H1 (cell line): ENCODE data around the gene MYPOP. TPM values are rescaled to one million over a fixed set of nuclear protein-coding genes. Genes with fewer than 3 reads are reported as not detected.
A peak's percentile ranks its signal among the peaks of the same experiment; 100 is the strongest.

Experiments used
- CTCF ChIA-PET: fragments of 300-600 bp; sonication (Branson Sonifier 250); formaldehyde crosslinking; loops from one replicate; lab custom pipeline; 2021; ENCODE audit not compliant: partially characterized antibody; lab: Charles Lee
- POLR2A ChIA-PET: fragments of 300-600 bp; sonication (Branson Sonifier 250); formaldehyde crosslinking; loops from one replicate; lab custom pipeline; 2021; ENCODE audit warnings: inconsistent platforms; ENCODE audit not compliant: partially characterized antibody; lab: Charles Lee
- DNase-seq, 2 experiments: peaks; one replicate each; pipeline versions ENCODE4 v3.0.0 to v3.0.0-alpha.2; 2010 to 2022; ENCODE audit warnings: low spot score in 2 of 2, low read depth in 1 of 2, mixed read lengths in 1 of 2
- FAIRE-seq: peaks from 2 replicates; lab custom pipeline; 2011; peaks lifted over from hg19 to GRCh38; lab: Jason Lieb, UNC
- H2AFZ ChIP-seq: 2 replicates; pipeline ENCODE4 v1.8.1; 2012; ENCODE audit warnings: low read length, inconsistent platforms
- H2AK5ac ChIP-seq: 2 replicates; pipeline ENCODE4 v1.6.1; 2013; ENCODE audit warnings: low read depth, low read length
- H2BK120ac ChIP-seq: replicated peaks from 2 replicates; pipeline ENCODE3; 2013; ENCODE audit warnings: low read depth, low read length, inconsistent platforms
- H2BK12ac ChIP-seq: 2 replicates; pipeline ENCODE4 v1.6.1; 2013; ENCODE audit warnings: low read depth, low read length
- H2BK15ac ChIP-seq: 2 replicates; pipeline ENCODE4 v1.6.1; 2013; ENCODE audit warnings: low read length
- H2BK20ac ChIP-seq: 2 replicates; pipeline ENCODE4 v1.6.1; 2013; ENCODE audit warnings: low read length
- H2BK5ac ChIP-seq: 2 replicates; pipeline ENCODE4 v1.6.1; 2013; ENCODE audit warnings: low read depth, low read length
- H3K14ac ChIP-seq: 2 replicates; pipeline ENCODE4 v1.6.1; 2013; ENCODE audit warnings: inconsistent platforms; ENCODE audit not compliant: insufficient read length
- H3K18ac ChIP-seq: 2 replicates; pipeline ENCODE4 v1.6.1; 2013; ENCODE audit warnings: low read length; ENCODE audit errors: extremely low read depth
- H3K23ac ChIP-seq: 2 replicates; pipeline ENCODE4 v1.6.1; 2013; ENCODE audit warnings: inconsistent platforms; ENCODE audit not compliant: insufficient read length
- H3K23me2 ChIP-seq: 2 replicates; pipeline ENCODE4 v1.6.1; 2013; ENCODE audit warnings: low read depth, low read length
- H3K27ac ChIP-seq: 2 replicates; pipeline ENCODE4 v1.6.1; 2011; ENCODE audit warnings: low read depth, low read length, inconsistent platforms
- H3K27me3 ChIP-seq, 4 experiments: replicated peaks in 1 of 4; 1 replicate in 1 of 4; 2 replicates in 3 of 4; pipeline versions ENCODE4 v1.6.1 to v1.8.1; 2011 to 2013; ENCODE audit warnings: low read length in 3 of 4, mild to moderate bottlenecking in 3 of 4, inconsistent platforms in 2 of 4, mixed read lengths in 2 of 4, moderate library complexity in 1 of 4; ENCODE audit not compliant: control insufficient read depth in 3 of 4, insufficient read depth in 3 of 4; ENCODE audit errors: extremely low read depth in 1 of 4
- H3K36me3 ChIP-seq, 4 experiments: 2 replicates each; pipeline versions ENCODE4 v1.6.1 to v1.8.1; 2011 to 2013; ENCODE audit warnings: mild to moderate bottlenecking in 4 of 4, low read length in 3 of 4, moderate library complexity in 2 of 4, control low read depth in 1 of 4, inconsistent platforms in 1 of 4; ENCODE audit not compliant: insufficient read depth in 4 of 4, control insufficient read depth in 2 of 4
- H3K4ac ChIP-seq: replicated peaks from 2 replicates; pipeline ENCODE3; 2013; ENCODE audit warnings: low read length, low read depth, mixed read lengths, inconsistent platforms; ENCODE audit not compliant: insufficient read length
- H3K4me1 ChIP-seq, 4 experiments: replicated peaks in 1 of 4; 1 replicate in 1 of 4; 2 replicates in 3 of 4; pipeline versions ENCODE4 v1.6.1 to v1.8.1; 2011 to 2013; ENCODE audit warnings: low read length in 3 of 4, inconsistent platforms in 2 of 4, mixed read lengths in 1 of 4; ENCODE audit not compliant: insufficient read depth in 4 of 4, control insufficient read depth in 3 of 4
- H3K4me2 ChIP-seq, 2 experiments: 2 replicates each; pipeline versions ENCODE4 v1.6.1 to v1.8.1; 2011 to 2013; ENCODE audit warnings: low read depth in 2 of 2, low read length in 2 of 2, control low read depth in 1 of 2, inconsistent platforms in 1 of 2, mild to moderate bottlenecking in 1 of 2; ENCODE audit not compliant: insufficient read depth in 1 of 2
- H3K4me3 ChIP-seq, 4 experiments: fragments of 200-600, 300-600 bp in 1 of 4; sonication (generic), shearing (Covaris generic), sonication (Bioruptor Twin) in 1 of 4; 2 replicates each; pipeline versions ENCODE4 v1.5.1 to v1.8.1; 2011 to 2016; ENCODE audit warnings: low read length in 4 of 4, low read depth in 3 of 4, control low read depth in 2 of 4, inconsistent platforms in 2 of 4, mild to moderate bottlenecking in 2 of 4, mixed read lengths in 1 of 4, moderate library complexity in 1 of 4; ENCODE audit not compliant: insufficient read depth in 2 of 4; ENCODE audit errors: extremely low read depth in 1 of 4
- H3K56ac ChIP-seq: replicated peaks from 2 replicates; pipeline ENCODE3; 2013; ENCODE audit warnings: low read depth, mild to moderate bottlenecking, mixed read lengths, low read length, inconsistent platforms; ENCODE audit not compliant: insufficient read length
- H3K79me1 ChIP-seq: 2 replicates; pipeline ENCODE4 v1.6.1; 2013; ENCODE audit warnings: low read depth, low read length, control low read depth
- H3K79me2 ChIP-seq, 2 experiments: 2 replicates each; pipeline versions ENCODE4 v1.6.1 to v1.8.1; 2012 to 2013; ENCODE audit warnings: low read length in 2 of 2, mild to moderate bottlenecking in 2 of 2, inconsistent platforms in 1 of 2; ENCODE audit not compliant: insufficient read depth in 2 of 2, control insufficient read depth in 1 of 2
- H3K9ac ChIP-seq, 4 experiments: replicated peaks in 1 of 4; 1 replicate in 1 of 4; 2 replicates in 3 of 4; pipeline versions ENCODE4 v1.6.1 to v1.8.1; 2011 to 2013; ENCODE audit warnings: low read depth in 3 of 4, low read length in 3 of 4, control low read depth in 2 of 4, mild to moderate bottlenecking in 2 of 4, moderate library complexity in 2 of 4, inconsistent platforms in 1 of 4; ENCODE audit errors: extremely low read depth in 1 of 4
- H3K9me3 ChIP-seq, 2 experiments: 2 replicates each; pipeline versions ENCODE4 v1.6.1 to v1.8.1; 2012 to 2013; ENCODE audit warnings: mild to moderate bottlenecking in 2 of 2, moderate library complexity in 2 of 2, control low read depth in 1 of 2, inconsistent platforms in 1 of 2, low read depth in 1 of 2, low read length in 1 of 2, mixed read lengths in 1 of 2; ENCODE audit not compliant: insufficient read depth in 2 of 2
- H4K20me1 ChIP-seq, 2 experiments: replicated peaks in 1 of 2; 2 replicates each; pipeline versions ENCODE3 to v1.8.1; 2011 to 2013; ENCODE audit warnings: inconsistent platforms in 2 of 2, low read length in 2 of 2, mild to moderate bottlenecking in 1 of 2; ENCODE audit not compliant: insufficient read depth in 2 of 2, control insufficient read depth in 1 of 2
- H4K5ac ChIP-seq: 2 replicates; pipeline ENCODE4 v1.6.1; 2013; ENCODE audit warnings: low read length, low read depth, mixed read lengths, inconsistent platforms; ENCODE audit not compliant: insufficient read length
- H4K8ac ChIP-seq: 2 replicates; pipeline ENCODE4 v1.8.0; 2013; ENCODE audit warnings: mild to moderate bottlenecking, moderate library complexity, low read length, inconsistent platforms; ENCODE audit not compliant: insufficient read depth; ENCODE audit errors: extremely low read depth
- H4K91ac ChIP-seq: replicated peaks from 2 replicates; pipeline ENCODE3; 2013; ENCODE audit warnings: low read length, mixed read lengths, inconsistent platforms; ENCODE audit not compliant: insufficient read length
- NANOG ChIP-seq: IDR thresholded peaks from 2 replicates; pipeline ENCODE4 v1.6.1; 2011; ENCODE audit warnings: low read length, low read depth, mild to moderate bottlenecking, inconsistent platforms; ENCODE audit not compliant: insufficient read depth, poor library complexity, severe bottlenecking
- SP1 ChIP-seq: IDR thresholded peaks from 2 replicates; pipeline ENCODE4 v1.6.1; 2011; ENCODE audit warnings: low read depth, low read length
- YY1 ChIP-seq: IDR thresholded peaks from 2 replicates; pipeline ENCODE4 v1.6.1; 2011; ENCODE audit warnings: low read depth, mild to moderate bottlenecking, low read length
- WGBS, 2 experiments: shearing (Covaris generic) in 1 of 2; methylation state at CpG; one replicate each; pipeline versions ENCODE4 v1.1.6 to v1.1.7; 2013 to 2015; ENCODE audit warnings: low lambda C conversion rate in 2 of 2, mixed read lengths in 2 of 2, inconsistent platforms in 1 of 2, low coverage in 1 of 2, missing lambda C conversion rate in 1 of 2; ENCODE audit not compliant: insufficient replicate concordance in 2 of 2, insufficient coverage in 1 of 2, insufficient read length in 1 of 2; ENCODE audit errors: extremely low coverage in 1 of 2, missing lambda C conversion rate in 1 of 2; 5-methylcytosine and 5-hydroxymethylcytosine counted together
- polyA plus RNA-seq, 7 experiments: library from polyadenylated mRNA; depleted of rRNA in 3 of 7; stranded (reverse) in 5 of 7; unstranded in 2 of 7; fragments of >200 nt in 5 of 7; fragments of 200-250 nt in 2 of 7; gene quantifications; 1 replicate in 5 of 7; 2 replicates in 1 of 7; 4 replicates in 1 of 7; pipeline versions ENCODE4 v1.2.1 to v1.2.3, GENCODE V29; 2011 to 2013; ENCODE audit warnings: missing spikeins in 2 of 7, mixed read lengths in 2 of 7
- total RNA-seq: library from RNA; stranded (reverse); fragmentation: NEBNext Ultra II Directional; extraction: Animal tissue kit (Norgen Biotek cat#: 25700); gene quantifications from 2 replicates; pipeline ENCODE4 v1.2.1, GENCODE V29; 2021

The MYPOP gene
- total and polyA plus RNA-seq, 2 of the 8 experiments (the other 6 are each of a cell fraction or from before 2014, with no cell fraction given) = 3.2 to 11.1 TPM

DNA sequence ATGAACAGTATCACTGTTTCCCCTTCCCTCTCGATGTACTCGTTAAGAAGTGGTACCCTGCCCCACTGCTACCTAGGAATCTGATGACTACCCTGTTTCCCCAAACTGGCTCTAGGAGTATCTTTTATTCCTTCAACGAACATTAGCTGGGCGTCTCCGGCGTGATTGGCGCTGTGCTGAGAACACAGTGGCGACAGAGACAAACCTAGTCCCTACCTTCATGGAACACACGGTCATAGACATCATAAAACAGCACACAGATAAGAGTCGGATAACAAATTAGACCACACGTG is 40.2 kb downstream of the MYPOP start:
- no peak for FAIRE-seq
- Histone ChIP-seq H3K9me3 (no peaks in the 10 kb centered on the region), H2BK120ac (no peak overlapping the region), H2BK12ac (no peak overlapping the region), H3K79me1 (peaks cover 12% of the 10 kb centered on the region; the same call in 1 of the 2 replicates), H2BK20ac (no peak overlapping the region), H4K20me1 (peaks cover 2 to 8% of the 10 kb centered on the region in 2 experiments), H4K8ac (no peak overlapping the region), H3K23me2 (peaks cover 16% of the 10 kb centered on the region), H3K9ac (peak overlapping the region in 3 of 4 experiments; percentile 81 to 86 (median 84); a peak in 6 of 7 replicates), H2BK15ac (no peak overlapping the region; the same call in 1 of the 2 replicates), H3K27ac (peak overlapping the region; percentile 90), H3K56ac (peak overlapping the region; percentile 70), H3K79me2 (peaks cover 3 to 73% of the 10 kb centered on the region in 2 experiments; a peak in 2 of 4 replicates), H3K14ac (no peak overlapping the region), H4K91ac (no peak overlapping the region), H3K27me3 (no peaks in the 10 kb centered on the region; a peak in 1 of 7 replicates), H3K36me3 (peaks cover 0 to 9% (median 7%) of the 10 kb centered on the region in 4 experiments; a peak in 5 of 8 replicates), H3K4ac (peak overlapping the region; percentile 17), H4K5ac (peak overlapping the region; percentile 2), H3K4me2 (peak overlapping the region; percentile 73 to 87), H2BK5ac (peak overlapping the region; percentile 89; the same call in 1 of the 2 replicates), H2AK5ac (peak overlapping the region; percentile 4; the same call in 1 of the 2 replicates), H3K23ac (no peak overlapping the region), H2AFZ (0 out of 2 replicates have a peak overlapping the region, but pooled peaks have one; percentile 8), H3K4me3 (peak overlapping the region; percentile 76 to 99 (median 86)), H3K4me1 (peaks cover 0 to 18% (median 8%) of the 10 kb centered on the region in 4 experiments; a peak in 6 of 7 replicates), H3K18ac (peak overlapping the region; percentile 68; the same call in 1 of the 2 replicates)
- ChIA-PET CTCF (interaction anchor here (1.4 kb wide), 1 partner anchor 9 kb away, joined by 3 read pairs; no protein-coding TSS in a partner anchor), POLR2A (interaction anchor here (1.5 to 13.7 kb wide), 4 partner anchors 8 to 46 kb away, joined by 4 to 277 read pairs (median 34); partner anchors contain the start of genes IRF2BP1 and RSPH6A)
- no peak for TF ChIP-seq YY1
- no peak for TF ChIP-seq SP1
- TF ChIP-seq NANOG = no peak
- DNase-seq = no peak
- 10% methylated on average over 11 of the region's 11 CpGs; no CpG with 5 or more reads in 1 of the 2 experiments for WGBS, 2 experiments
